Measurements from ENCODE around the gene CCDC24.

DNA sequence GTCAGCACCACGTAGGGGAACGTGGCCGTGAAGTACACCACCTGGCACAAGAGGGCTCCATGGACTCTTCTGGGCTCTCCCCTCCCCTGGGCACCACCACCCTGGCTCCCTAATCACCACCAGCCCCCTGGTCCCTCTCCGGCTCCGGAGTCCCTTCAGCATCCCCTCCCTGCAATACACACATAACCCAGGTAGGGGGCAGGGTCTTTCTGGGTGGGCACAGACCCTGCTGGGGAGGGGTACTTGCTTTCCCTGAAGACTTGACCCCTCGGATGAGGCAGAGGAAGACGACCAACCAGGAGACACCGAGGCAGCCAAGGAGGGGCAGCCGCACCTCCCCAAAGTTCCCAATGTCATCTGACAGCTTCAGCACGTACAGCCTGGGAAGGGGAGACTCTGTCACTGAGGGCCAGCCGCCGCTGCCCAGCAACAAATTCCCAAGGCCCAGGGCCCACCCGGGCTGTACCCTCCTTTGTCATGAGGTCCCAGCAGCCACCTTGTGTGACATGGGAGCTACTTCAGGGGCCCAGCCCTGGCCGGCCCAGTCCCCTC lies 11.3 kb downstream of the CCDC24 start:
- no peak for TF ChIP-seq GATA1 (IDR thresholded peaks at IDR 0.05; ENCODE audit: low read depth, low read length)
- no peak for TF ChIP-seq POLR2A (IDR thresholded peaks at IDR 0.05; ENCODE audit: low read length)
